Ishikawa (cell line): ENCODE results near the gene ZNF350.

Experiments used
- CEBPB ChIP-seq: IDR thresholded peaks from 2 replicates; pipeline ENCODE4 v1.6.1; 2012
- CREB1 ChIP-seq: IDR thresholded peaks from 2 replicates; pipeline ENCODE4 v1.6.1; 2012; ENCODE audit warnings: low read depth
- EGR1 ChIP-seq: IDR thresholded peaks from 2 replicates; pipeline ENCODE4 v1.6.1; 2012
- EP300 ChIP-seq: IDR thresholded peaks from 2 replicates; pipeline ENCODE4 v1.6.1; 2012; ENCODE audit warnings: borderline replicate concordance
- FOXM1 ChIP-seq: IDR thresholded peaks from 2 replicates; pipeline ENCODE4 v1.6.1; 2012; ENCODE audit warnings: low read depth, borderline replicate concordance
- MAX ChIP-seq: IDR thresholded peaks from 2 replicates; pipeline ENCODE4 v1.6.1; 2012
- NFIC ChIP-seq: IDR thresholded peaks from 2 replicates; pipeline ENCODE4 v1.6.1; 2012
- RAD21 ChIP-seq: IDR thresholded peaks from 2 replicates; pipeline ENCODE4 v1.6.1; 2012; ENCODE audit warnings: low read depth
- REST ChIP-seq: IDR thresholded peaks from 2 replicates; pipeline ENCODE4 v1.6.1; 2012; ENCODE audit warnings: low read depth, mild to moderate bottlenecking
- TAF1 ChIP-seq: IDR thresholded peaks from 2 replicates; pipeline ENCODE4 v1.6.1; 2012; ENCODE audit warnings: low read depth, mild to moderate bottlenecking
- TCF12 ChIP-seq: IDR thresholded peaks from 2 replicates; pipeline ENCODE4 v1.6.1; 2012; ENCODE audit warnings: low read depth
- TEAD4 ChIP-seq: IDR thresholded peaks from 2 replicates; pipeline ENCODE4 v1.6.1; 2012
- USF1 ChIP-seq: IDR thresholded peaks from 2 replicates; pipeline ENCODE4 v1.6.1; 2012
- YY1 ChIP-seq: IDR thresholded peaks from 2 replicates; pipeline ENCODE4 v1.6.1; 2012; ENCODE audit warnings: low read depth
- ZBTB7A ChIP-seq: IDR thresholded peaks from 2 replicates; pipeline ENCODE4 v1.6.1; 2012; ENCODE audit warnings: low read depth

ZNF350 gene

GRCh38 chr19:52022193-52022592, 35.6 kb upstream of the ZNF350 start:
- TF ChIP-seq MAX (no peak), EP300 (no peak), ZBTB7A (no peak), YY1 (no peak), USF1 (no peak), RAD21 (no peak), TAF1 (no peak), EGR1 (no peak), REST (no peak), CEBPB (no peak), TEAD4 (no peak), NFIC (no peak), TCF12 (no peak), CREB1 (no peak), FOXM1 (no peak)

- no peak for TF ChIP-seq CREB1
- TF ChIP-seq TCF12, result no peak
- TF ChIP-seq USF1, result no peak
- TF ChIP-seq TEAD4, result no peak
- TF ChIP-seq YY1, result no peak
- no peak for TF ChIP-seq EGR1
- no peak for TF ChIP-seq CEBPB
- no peak for TF ChIP-seq REST
- TF ChIP-seq TAF1, result no peak
- TF ChIP-seq NFIC, result no peak
- no peak for TF ChIP-seq ZBTB7A
- TF ChIP-seq FOXM1, result no peak
- TF ChIP-seq EP300, result no peak
- TF ChIP-seq MAX, result no peak
Observed at GRCh38 chr19:52020506-52020905, 33.9 kb upstream of the ZNF350 start.

GRCh38 chr19:52010674-52011073, 24.0 kb upstream of the ZNF350 start:
- TF ChIP-seq USF1, result no peak
- no peak for TF ChIP-seq TEAD4
- no peak for TF ChIP-seq RAD21
- TF ChIP-seq CREB1, result no peak
- TF ChIP-seq CEBPB, result no peak
- TF ChIP-seq ZBTB7A, result no peak
- TF ChIP-seq TAF1, result no peak
- TF ChIP-seq MAX, result no peak
- TF ChIP-seq YY1, result no peak
- TF ChIP-seq NFIC, result no peak
- no peak for TF ChIP-seq EP300
- TF ChIP-seq EGR1, result no peak

- peak; percentile 98 for TF ChIP-seq EGR1
- no peak for TF ChIP-seq ZBTB7A
- no peak for TF ChIP-seq NFIC
- 0 out of 2 replicates have a peak, but pooled peaks have one; percentile 22 for TF ChIP-seq TCF12
- TF ChIP-seq EP300, result no peak
- TF ChIP-seq CEBPB, result no peak
- TF ChIP-seq YY1, result peak; percentile 100
- no peak for TF ChIP-seq USF1
- TF ChIP-seq FOXM1, result no peak
- TF ChIP-seq CREB1, result no peak
- peak; percentile 67 for TF ChIP-seq TAF1
- no peak for TF ChIP-seq REST
- no peak for TF ChIP-seq RAD21
- TF ChIP-seq MAX, result no peak; the same call in 1 of the 2 replicates
- no peak for TF ChIP-seq TEAD4
Observed at GRCh38 chr19:52007806-52008557, 21.3 kb upstream of the ZNF350 start, which contains the start of gene ZNF615. ZNF615 (minus strand) TSS chr19:52008211; CDS start chr19:52003711, 4,500 bp downstream.
